Thyroid gland (tissue), 4 donors: ENCODE results near the gene RPS6KC1. TPM values are rescaled to one million over a fixed set of nuclear protein-coding genes. Genes with fewer than 3 reads are reported as not detected.
"Not testable (repeated sequence)": the region's sequence is repeated elsewhere in the genome, so short reads cannot be mapped to it uniquely, and the experiment has no call there.

Experiments
- DNase-seq, 2 donors: peaks; one replicate each; pipeline ENCODE4 v3.0.0-alpha.2; 2019
- H3K27ac ChIP-seq, 3 donors: fragments of 200-600 bp; sonication (generic); 1 replicate in 2 of 3; 2 replicates in 1 of 3; pipeline ENCODE4 v1.5.1; 2016 to 2019; ENCODE audit warnings: mild to moderate bottlenecking in 1 of 3, moderate library complexity in 1 of 3
- H3K27me3 ChIP-seq: fragments of 200-600 bp; sonication (generic); one replicate; pipeline ENCODE4 v1.5.1; 2019
- H3K36me3 ChIP-seq, 2 donors: fragments of 200-600 bp; sonication (generic); one replicate each; pipeline ENCODE4 v1.5.1; 2016 to 2019
- H3K4me1 ChIP-seq, 2 donors: fragments of 200-600 bp; sonication (generic); one replicate each; pipeline ENCODE4 v1.5.1; 2017 to 2019
- H3K4me3 ChIP-seq, 3 donors: fragments of 200-600 bp; sonication (generic); replicated peaks in 1 of 3; 1 replicate in 2 of 3; 2 replicates in 1 of 3; pipeline ENCODE4 v1.5.1; 2016; ENCODE audit warnings: mild to moderate bottlenecking in 1 of 3
- H3K9me3 ChIP-seq: fragments of 200-600 bp; sonication (generic); one replicate; pipeline ENCODE4 v1.5.1; 2017
- CTCF ChIP-seq, 6 experiments: fragments of 200-600 bp in 3 of 6; fragments of 450-650 bp in 3 of 6; sonication (generic) in 3 of 6; IDR thresholded peaks; one replicate each; pipeline ENCODE4 v1.5.1; 2016 to 2019; ENCODE audit warnings: antibody characterized with exemption in 6 of 6, mild to moderate bottlenecking in 2 of 6, inconsistent platforms in 1 of 6, moderate library complexity in 1 of 6
- POLR2A ChIP-seq, 2 donors: fragments of 450-650 bp; IDR thresholded peaks; one replicate each; pipeline ENCODE4 v1.6.1; 2017; ENCODE audit warnings: antibody characterized with exemption in 2 of 2, mild to moderate bottlenecking in 2 of 2, moderate library complexity in 1 of 2
- WGBS, 2 donors: methylation state at CpG; one replicate each; pipeline ENCODE4 v1.1.5; 2017; 5-methylcytosine and 5-hydroxymethylcytosine counted together
- intact Hi-C: fragments of 100-400 bp; cut with DNase I; formaldehyde crosslinking; loops from one replicate; pipeline ENCODE4 v1.15.1; 2023
- total RNA-seq, 4 donors: library from RNA; depleted of rRNA; stranded (reverse); fragments of >200 nt; gene quantifications; one replicate each; pipeline ENCODE4 v1.2.3, GENCODE V29; 2016

RPS6KC1 gene
- total RNA-seq, 4 donors from 2014 or later: 20.3 to 29.9 (median 22.1) TPM

- intact Hi-C loops: no loop called here
- DNase-seq: no peak
- 54 to 64% methylated on average over 8 of the region's 8 CpGs for WGBS, 2 donors
Measured at GRCh38 chr1:213303286-213303685, 252.2 kb downstream of the RPS6KC1 start.

GRCh38 chr1:213315571-213315970 lies 264.5 kb downstream of the RPS6KC1 start:
- H3K27ac ChIP-seq: no peak overlapping the region
- no peaks in the 10 kb centered on the region for H3K36me3 ChIP-seq
- DNase-seq: no peak
- H3K27me3 ChIP-seq: no peaks in the 10 kb centered on the region
- intact Hi-C loops: no loop called here
- H3K4me3 ChIP-seq: no peak overlapping the region
- WGBS, 2 donors: 76 to 86% methylated on average over 1 of the region's 1 CpG
- TF ChIP-seq CTCF (IDR thresholded peaks at IDR 0.05) (no peak), POLR2A (IDR thresholded peaks at IDR 0.05) (no peak)
- no peaks in the 10 kb centered on the region for H3K9me3 ChIP-seq
- no peaks in the 10 kb centered on the region for H3K4me1 ChIP-seq

More at GRCh38 chr1:213303286-213303685, 252.2 kb downstream of the RPS6KC1 start:
- Histone ChIP-seq H3K36me3 (no peaks in the 10 kb centered on the region), H3K4me3 (no peak overlapping the region), H3K4me1 (no peaks in the 10 kb centered on the region), H3K27me3 (no peaks in the 10 kb centered on the region), H3K27ac (no peak overlapping the region), H3K9me3 (no peaks in the 10 kb centered on the region)
- TF ChIP-seq CTCF (IDR thresholded peaks at IDR 0.05) (no peak), POLR2A (IDR thresholded peaks at IDR 0.05) (no peak)

GRCh38 chr1:213318458-213318857 lies 267.4 kb downstream of the RPS6KC1 start:
- WGBS, 2 donors: 81 to 89% methylated on average over 1 of the region's 1 CpG
- H3K27ac ChIP-seq, H3K4me3 ChIP-seq, H3K4me1 ChIP-seq, H3K9me3 ChIP-seq, H3K36me3 ChIP-seq, intact Hi-C loops, H3K27me3 ChIP-seq, DNase-seq: not testable (repeated sequence)

- 48 to 53% methylated on average over 6 of the region's 6 CpGs for WGBS, 2 donors
- Histone ChIP-seq H3K27me3 (no peaks in the 10 kb centered on the region), H3K4me1 (no peaks in the 10 kb centered on the region), H3K36me3 (no peaks in the 10 kb centered on the region), H3K9me3 (no peaks in the 10 kb centered on the region), H3K4me3 (no peak overlapping the region), H3K27ac (no peak overlapping the region)
- TF ChIP-seq CTCF (IDR thresholded peaks at IDR 0.05) (no peak), POLR2A (IDR thresholded peaks at IDR 0.05) (no peak)
- no peak for DNase-seq
- intact Hi-C loops: no loop called here
Measured at GRCh38 chr1:213320191-213320870, 269.3 kb downstream of the RPS6KC1 start.

Other genes starting within 250 kb of the RPS6KC1 start
- not detected for gene SPATA45, start 203.6 kb upstream of the RPS6KC1 start, total RNA-seq
- gene FLVCR1, start 193.0 kb upstream of the RPS6KC1 start, total RNA-seq: 1 to 10 TPM; 7.8 to 8.9 (median 8.2) TPM
- gene VASH2, start 100.7 kb upstream of the RPS6KC1 start, total RNA-seq: 1 to 10 TPM in 2 of 4 donors, under 1 TPM in 2; 0.24 to 2.0 (median 1.1) TPM
- gene ANGEL2, start 35.4 kb upstream of the RPS6KC1 start, total RNA-seq: 10 to 100 TPM; 46.7 to 77.8 (median 65.7) TPM